Gastrocnemius medialis (tissue), 4 donors: ENCODE data around the gene CDH1.

Experiments
- POLR2A ChIP-seq, 2 donors: fragments of 450-650 bp; IDR thresholded peaks; one replicate each; pipeline ENCODE4 v1.6.1; 2017; ENCODE audit warnings: antibody characterized with exemption in 2 of 2, mild to moderate bottlenecking in 2 of 2, moderate library complexity in 2 of 2
- TF ChIP-seq, protein P1 (sequence below), 5 experiments: fragments of 450-650 bp in 3 of 5; fragments of 200-600 bp in 2 of 5; sonication (generic) in 2 of 5; IDR thresholded peaks in 4 of 5; conservative IDR thresholded peaks in 1 of 5; 1 replicate in 4 of 5; 2 replicates in 1 of 5; pipeline ENCODE4 v1.5.1; 2016 to 2019; ENCODE audit warnings: antibody characterized with exemption in 5 of 5, mild to moderate bottlenecking in 3 of 5, moderate library complexity in 3 of 5

DNA sequence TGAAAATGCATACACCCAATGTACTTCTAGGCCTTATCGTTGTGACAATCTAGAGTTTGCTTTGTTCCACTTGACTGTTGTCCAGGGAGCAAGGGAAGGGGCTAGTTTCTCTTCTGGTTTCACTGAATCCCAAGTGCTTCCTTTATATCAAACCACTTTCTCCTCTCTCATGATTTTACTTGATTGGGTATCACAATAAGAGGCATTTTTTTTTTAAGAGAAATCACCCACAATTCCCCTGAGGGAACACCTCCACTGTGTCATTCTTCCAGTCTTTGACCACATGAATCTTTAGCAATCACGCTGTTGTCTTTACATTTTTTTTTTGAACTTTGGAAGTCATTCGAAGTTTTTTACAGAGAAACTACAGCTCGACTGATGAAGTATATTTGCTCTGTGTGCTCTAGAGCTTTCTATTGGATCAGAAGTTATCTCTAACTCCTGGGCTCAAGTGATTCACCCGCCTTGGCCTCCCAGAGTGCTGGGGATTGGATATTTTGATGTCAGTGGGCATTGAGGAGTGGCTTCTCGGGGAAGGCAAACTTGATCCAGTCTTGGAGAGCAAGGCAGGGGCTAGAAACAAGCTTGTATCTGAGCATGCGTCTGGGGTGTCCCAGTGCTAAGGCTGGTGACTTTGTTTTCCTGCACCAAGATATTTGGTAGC lies 3.0 kb downstream of the CDH1 start:
- TF ChIP-seq, protein P1, sequence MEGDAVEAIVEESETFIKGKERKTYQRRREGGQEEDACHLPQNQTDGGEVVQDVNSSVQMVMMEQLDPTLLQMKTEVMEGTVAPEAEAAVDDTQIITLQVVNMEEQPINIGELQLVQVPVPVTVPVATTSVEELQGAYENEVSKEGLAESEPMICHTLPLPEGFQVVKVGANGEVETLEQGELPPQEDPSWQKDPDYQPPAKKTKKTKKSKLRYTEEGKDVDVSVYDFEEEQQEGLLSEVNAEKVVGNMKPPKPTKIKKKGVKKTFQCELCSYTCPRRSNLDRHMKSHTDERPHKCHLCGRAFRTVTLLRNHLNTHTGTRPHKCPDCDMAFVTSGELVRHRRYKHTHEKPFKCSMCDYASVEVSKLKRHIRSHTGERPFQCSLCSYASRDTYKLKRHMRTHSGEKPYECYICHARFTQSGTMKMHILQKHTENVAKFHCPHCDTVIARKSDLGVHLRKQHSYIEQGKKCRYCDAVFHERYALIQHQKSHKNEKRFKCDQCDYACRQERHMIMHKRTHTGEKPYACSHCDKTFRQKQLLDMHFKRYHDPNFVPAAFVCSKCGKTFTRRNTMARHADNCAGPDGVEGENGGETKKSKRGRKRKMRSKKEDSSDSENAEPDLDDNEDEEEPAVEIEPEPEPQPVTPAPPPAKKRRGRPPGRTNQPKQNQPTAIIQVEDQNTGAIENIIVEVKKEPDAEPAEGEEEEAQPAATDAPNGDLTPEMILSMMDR (IDR thresholded peaks at IDR 0.05 in 4 of 5, conservative IDR thresholded peaks at IDR 0.05 in 1 of 5), result no peak
- TF ChIP-seq POLR2A (IDR thresholded peaks at IDR 0.05), result no peak
